GM23338 (cell line): ENCODE data around the gene CD4.

ENCODE experiments used
- CREB1 ChIP-seq: fragments of 250-450 bp; sonication (Bioruptor Pico); IDR thresholded peaks from 2 replicates; pipeline ENCODE4 v1.5.0; 2020; ENCODE audit warnings: low read depth, mild to moderate bottlenecking, moderate library complexity
- CTCF ChIP-seq, 2 experiments: fragments of 200-600 bp in 1 of 2; sonication (generic) in 1 of 2; conservative IDR thresholded peaks; 2 replicates each; pipeline versions ENCODE4 v1.5.1 to v1.6.1; 2016 to 2017; ENCODE audit warnings: antibody characterized with exemption in 2 of 2, low read depth in 2 of 2, mild to moderate bottlenecking in 2 of 2, moderate library complexity in 1 of 2
- EZH2 ChIP-seq: fragments of 200-600 bp; sonication (generic); IDR thresholded peaks from one replicate; pipeline ENCODE4 v1.8.0; 2017; ENCODE audit warnings: antibody characterized with exemption, mild to moderate bottlenecking, low read depth; ENCODE audit not compliant: unreplicated experiment
- POLR2AphosphoS5 ChIP-seq: IDR thresholded peaks from 2 replicates; pipeline ENCODE4 v1.6.1; 2016; ENCODE audit warnings: antibody characterized with exemption, low read depth
- REST ChIP-seq: IDR thresholded peaks from one replicate; pipeline ENCODE4 v1.6.1; 2018; ENCODE audit warnings: antibody characterized with exemption; ENCODE audit not compliant: unreplicated experiment
- ZNF114 ChIP-seq: fragments of 250-450 bp; sonication (Bioruptor Pico); IDR thresholded peaks from 2 replicates; pipeline ENCODE4 v1.5.0; 2020; ENCODE audit warnings: mild to moderate bottlenecking, moderate library complexity

- TF ChIP-seq ZNF114 (CRISPR knock-in tag) (no peak), POLR2AphosphoS5 (no peak), CTCF (conservative IDR thresholded peaks at IDR 0.05; ENCODE audit: low read depth in 2 of 2) (no peak), EZH2 (no peak), REST (no peak), CREB1 (CRISPR knock-in tag) (no peak)
Measured at GRCh38 chr12:6863033-6863432, 73.7 kb downstream of the CD4 start.
